PC-9 (cell line): ENCODE data around the gene ZBTB34. TPM values are rescaled to one million over a fixed set of nuclear protein-coding genes. Genes with fewer than 3 reads are reported as not detected.

Experiments used
- BruUV-seq: library from RNA; stranded (reverse); fragments of 400-500 nt; replicated peaks from 2 replicates; lab custom pipeline; 2021; lab: Mats Ljungman, UMichigan
- CTCF ChIA-PET: fragments of 300-600 bp; sonication (Branson Sonifier 250); formaldehyde crosslinking; loops from one replicate; lab custom pipeline; 2022; ENCODE audit warnings: antibody characterized with exemption; lab: Charles Lee
- POLR2A ChIA-PET: fragments of 300-600 bp; sonication (Branson Sonifier 250); formaldehyde crosslinking; loops from one replicate; lab custom pipeline; 2022; ENCODE audit warnings: antibody characterized with exemption; ENCODE audit not compliant: unreplicated experiment; lab: Charles Lee
- DNase-seq, 2 experiments: peaks; one replicate each; pipeline versions ENCODE4 v3.0.0 to v3.0.0-alpha.2; 2015 to 2022; ENCODE audit warnings: mixed read lengths in 1 of 2
- H2AFZ ChIP-seq: fragments of 200-600 bp; sonication (generic); 2 replicates; pipeline ENCODE4 v1.8.1; 2017; ENCODE audit warnings: antibody characterized with exemption
- H3F3A ChIP-seq: fragments of 200-600 bp; sonication (generic); 2 replicates; pipeline ENCODE4 v1.8.1; 2017; ENCODE audit warnings: antibody characterized with exemption, mild to moderate bottlenecking, low read depth; ENCODE audit not compliant: insufficient read depth
- H3K27ac ChIP-seq: fragments of 200-600 bp; sonication (generic); 2 replicates; pipeline ENCODE4 v1.6.1; 2016; ENCODE audit warnings: mixed run types
- H3K27me3 ChIP-seq: fragments of 200-600 bp; sonication (generic); 2 replicates; pipeline ENCODE4 v1.6.1; 2016; ENCODE audit warnings: low read depth, mixed run types; ENCODE audit not compliant: insufficient read depth
- H3K36me3 ChIP-seq: fragments of 200-600 bp; sonication (generic); 2 replicates; pipeline ENCODE4 v1.6.1; 2016; ENCODE audit warnings: low read depth, mixed run types
- H3K4me1 ChIP-seq: fragments of 200-600 bp; sonication (generic); replicated peaks from 2 replicates; pipeline ENCODE4 v1.6.1; 2016; ENCODE audit warnings: mixed run types; ENCODE audit not compliant: insufficient read depth
- H3K4me2 ChIP-seq: fragments of 200-600 bp; sonication (generic); 2 replicates; pipeline ENCODE4 v1.6.1; 2017; ENCODE audit warnings: mixed run types
- H3K4me3 ChIP-seq: fragments of 200-600 bp; sonication (generic); 2 replicates; pipeline ENCODE4 v1.6.1; 2016; ENCODE audit warnings: mixed run types
- H3K79me2 ChIP-seq: fragments of 200-600 bp; sonication (generic); 2 replicates; pipeline ENCODE4 v1.6.1; 2017; ENCODE audit warnings: low read depth, mixed run types
- H3K9me2 ChIP-seq: fragments of 200-600 bp; sonication (generic); 2 replicates; pipeline ENCODE4 v1.8.1; 2017; ENCODE audit warnings: mild to moderate bottlenecking; ENCODE audit not compliant: insufficient read depth
- H3K9me3 ChIP-seq: fragments of 200-600 bp; sonication (generic); 2 replicates; pipeline ENCODE4 v1.8.1; 2016; ENCODE audit warnings: low read depth; ENCODE audit not compliant: insufficient read depth
- H4K20me1 ChIP-seq: fragments of 200-600 bp; sonication (generic); 2 replicates; pipeline ENCODE4 v1.8.1; 2017; ENCODE audit not compliant: insufficient read depth
- CTCF ChIP-seq: fragments of 200-600 bp; sonication (generic); conservative IDR thresholded peaks from 2 replicates; pipeline ENCODE4 v1.6.1; 2017; ENCODE audit warnings: mixed run types, antibody characterized with exemption, mild to moderate bottlenecking, moderate library complexity
- EZH2 ChIP-seq: fragments of 200-600 bp; sonication (generic); IDR thresholded peaks from 2 replicates; pipeline ENCODE4 v1.8.0; 2017; ENCODE audit warnings: antibody characterized with exemption, low read depth
- intact Hi-C: fragments of 100-400 bp; cut with micrococcal nuclease; formaldehyde crosslinking; loops from one replicate; pipeline ENCODE4 v1.10.0; 2022; ENCODE audit not compliant: unreplicated experiment
- total RNA-seq: library from RNA; stranded (reverse); gene quantifications from 2 replicates; pipeline ENCODE4 v1.2.3, GENCODE V29; 2021

ZBTB34 gene
- total RNA-seq, 1 experiment from 2014 or later, result 9.0 TPM

- CTCF ChIA-PET, result no interaction called here
- no peaks in the 10 kb centered on the region for H3K9me2 ChIP-seq
- H3K9me3 ChIP-seq, result no peaks in the 10 kb centered on the region
- intact Hi-C loops, result no loop called here
- H3K4me1 ChIP-seq, result no peaks in the 10 kb centered on the region
- H3K4me3 ChIP-seq, result no peak overlapping the region
- no peaks in the 10 kb centered on the region for H3K27me3 ChIP-seq
- DNase-seq, result no peak
- no peaks in the 10 kb centered on the region for H3K36me3 ChIP-seq
- H3F3A ChIP-seq, result 0 out of 2 replicates have a peak, but pooled peaks cover under 1% of the 10 kb centered on the region
- no peak overlapping the region for H3K4me2 ChIP-seq
- H4K20me1 ChIP-seq, result no peaks in the 10 kb centered on the region
- H3K27ac ChIP-seq, result no peak overlapping the region
- POLR2A ChIA-PET, result no interaction called here
- H2AFZ ChIP-seq, result no peak overlapping the region
- TF ChIP-seq CTCF, result no peak
- TF ChIP-seq EZH2, result no peak
- BruUV-seq, result no TSS peak
- no peaks in the 10 kb centered on the region for H3K79me2 ChIP-seq
Observed at GRCh38 chr9:126932871-126933321, 72.5 kb downstream of the ZBTB34 start.

GRCh38 chr9:126933334-126933980, 73.0 kb downstream of the ZBTB34 start:
- no peak overlapping the region for H3K4me3 ChIP-seq
- no peak for DNase-seq
- H4K20me1 ChIP-seq, result no peaks in the 10 kb centered on the region
- no TSS peak for BruUV-seq
- H3F3A ChIP-seq, result 0 out of 2 replicates have a peak, but pooled peaks cover 3% of the 10 kb centered on the region
- no peaks in the 10 kb centered on the region for H3K4me1 ChIP-seq
- no peak overlapping the region for H3K4me2 ChIP-seq
- no peaks in the 10 kb centered on the region for H3K36me3 ChIP-seq
- H3K9me2 ChIP-seq, result no peaks in the 10 kb centered on the region
- H3K27ac ChIP-seq, result no peak overlapping the region
- POLR2A ChIA-PET, result no interaction called here
- H3K9me3 ChIP-seq, result no peaks in the 10 kb centered on the region
- H3K79me2 ChIP-seq, result no peaks in the 10 kb centered on the region
- TF ChIP-seq CTCF (no peak), EZH2 (no peak)
- intact Hi-C loops, result no loop called here
- no peak overlapping the region for H2AFZ ChIP-seq
- H3K27me3 ChIP-seq, result no peaks in the 10 kb centered on the region
- CTCF ChIA-PET, result no interaction called here

GRCh38 chr9:126934441-126934840, 74.0 kb downstream of the ZBTB34 start:
- no TSS peak for BruUV-seq
- Histone ChIP-seq H2AFZ (no peak overlapping the region), H3K79me2 (no peaks in the 10 kb centered on the region), H3K4me3 (no peak overlapping the region), H3K4me2 (no peak overlapping the region), H3K27me3 (no peaks in the 10 kb centered on the region), H3K4me1 (no peaks in the 10 kb centered on the region), H3K36me3 (no peaks in the 10 kb centered on the region), H3F3A (0 out of 2 replicates have a peak, but pooled peaks cover 3% of the 10 kb centered on the region), H4K20me1 (no peaks in the 10 kb centered on the region), H3K9me3 (no peaks in the 10 kb centered on the region), H3K9me2 (no peaks in the 10 kb centered on the region), H3K27ac (no peak overlapping the region)
- intact Hi-C loops, result no loop called here
- ChIA-PET CTCF (no interaction called here), POLR2A (interaction anchor here (0.5 kb wide), 1 partner anchor 166 kb away, joined by 4 read pairs; no protein-coding TSS in a partner anchor)
- DNase-seq, result no peak
- TF ChIP-seq CTCF (no peak), EZH2 (no peak)

Other genes with a start within 250 kb of the ZBTB34 start
- not detected in 2 replicates for gene LMX1B, start 246.7 kb upstream of the ZBTB34 start, total RNA-seq
- 12.1 and 18.4 TPM in 2 replicates for gene ZBTB43, start 55.6 kb upstream of the ZBTB34 start, total RNA-seq
- 23.3 and 25.8 TPM in 2 replicates for gene RALGPS1, start 54.1 kb downstream of the ZBTB34 start, total RNA-seq